Naive thymus-derived CD4-positive, alpha-beta T cell (primary cell): ENCODE results near the gene C6orf120. TPM values are rescaled to one million over a fixed set of nuclear protein-coding genes. Genes with fewer than 3 reads are reported as not detected.

Experiments used
- ATAC-seq: fragments of 150-1000 bp; cut with Tn5 transposase; 2 replicates; pipeline ENCODE4 v1.10.0; 2021; ENCODE audit warnings: mild to moderate bottlenecking, moderate library complexity
- CTCF ChIA-PET: fragments of 350-600 bp; sonication (Branson Sonifier 250); formaldehyde crosslinking; loops from one replicate; lab custom pipeline; 2021; ENCODE audit warnings: antibody characterized with exemption; lab: Charles Lee
- POLR2A ChIA-PET: fragments of 350-600 bp; sonication (Branson Sonifier 250); formaldehyde crosslinking; loops from one replicate; lab custom pipeline; 2021; ENCODE audit warnings: antibody characterized with exemption, inconsistent platforms; lab: Charles Lee
- DNase-seq, 9 donors: peaks; one replicate each; pipeline versions ENCODE4 v3.0.0 to v3.0.0-alpha.2; 2020 to 2022; ENCODE audit warnings: mixed read lengths in 1 of 9
- H3K27ac ChIP-seq: one replicate; pipeline ENCODE4 v1.7.0; 2013; ENCODE audit warnings: mild to moderate bottlenecking, low read depth, low read length, moderate library complexity
- H3K27me3 ChIP-seq, 2 donors: one replicate each; pipeline ENCODE4 v1.7.0; 2013; ENCODE audit warnings: low read length in 2 of 2, mild to moderate bottlenecking in 2 of 2, moderate library complexity in 2 of 2; ENCODE audit not compliant: control insufficient read depth in 2 of 2, insufficient read depth in 2 of 2
- H3K36me3 ChIP-seq, 3 experiments: 1 replicate in 2 of 3; 2 replicates in 1 of 3; pipeline ENCODE4 v1.7.0; 2013; ENCODE audit warnings: low read length in 3 of 3, mild to moderate bottlenecking in 3 of 3, moderate library complexity in 1 of 3; ENCODE audit not compliant: insufficient read depth in 3 of 3, control insufficient read depth in 2 of 3
- H3K4me1 ChIP-seq, 2 donors: one replicate each; pipeline ENCODE4 v1.7.0; 2013; ENCODE audit warnings: low read length in 2 of 2, mild to moderate bottlenecking in 2 of 2, moderate library complexity in 1 of 2; ENCODE audit not compliant: control insufficient read depth in 2 of 2, insufficient read depth in 2 of 2
- H3K4me3 ChIP-seq: 2 replicates; pipeline ENCODE4 v1.7.0; 2013; ENCODE audit warnings: mild to moderate bottlenecking, low read length
- H3K9me3 ChIP-seq, 3 experiments: 1 replicate in 2 of 3; 2 replicates in 1 of 3; pipeline ENCODE4 v1.7.0; 2013; ENCODE audit warnings: low read length in 3 of 3; ENCODE audit not compliant: control insufficient read depth in 2 of 3
- H3K27ac Mint-ChIP-seq, 9 donors: one replicate each; pipeline ENCODE4 v1.8.0; 2020 to 2022; ENCODE audit warnings: mixed read lengths in 9 of 9, mild to moderate bottlenecking in 8 of 9, moderate library complexity in 5 of 9, inconsistent platforms in 2 of 9
- H3K27me3 Mint-ChIP-seq, 5 donors: one replicate each; pipeline ENCODE4 v1.8.0; 2021 to 2022; ENCODE audit warnings: mixed read lengths in 5 of 5, mild to moderate bottlenecking in 1 of 5
- H3K36me3 Mint-ChIP-seq, 5 donors: one replicate each; pipeline ENCODE4 v1.8.0; 2020 to 2022; ENCODE audit warnings: mixed read lengths in 5 of 5, mild to moderate bottlenecking in 3 of 5, inconsistent platforms in 1 of 5
- H3K4me1 Mint-ChIP-seq, 7 donors: one replicate each; pipeline ENCODE4 v1.8.0; 2020 to 2022; ENCODE audit warnings: mixed read lengths in 7 of 7, mild to moderate bottlenecking in 3 of 7, inconsistent platforms in 1 of 7
- H3K4me3 Mint-ChIP-seq, 10 donors: one replicate each; pipeline ENCODE4 v1.8.0; 2020 to 2022; ENCODE audit warnings: mild to moderate bottlenecking in 10 of 10, mixed read lengths in 10 of 10, moderate library complexity in 6 of 10, inconsistent platforms in 2 of 10
- H3K9me3 Mint-ChIP-seq, 11 donors: one replicate each; pipeline ENCODE4 v1.8.0; 2020 to 2022; ENCODE audit warnings: mixed read lengths in 11 of 11, mild to moderate bottlenecking in 4 of 11, inconsistent platforms in 1 of 11, moderate library complexity in 1 of 11
- intact Hi-C, 2 donors: fragments of 100-400 bp; cut with micrococcal nuclease; formaldehyde crosslinking; loops; one replicate each; pipeline ENCODE4 v1.15.1; 2023
- polyA plus RNA-seq, 2 donors: library from polyadenylated mRNA; unstranded; fragments of 300-500 nt; fragmentation: Illumina TruSeq; gene quantifications; one replicate each; pipeline ENCODE4 v1.2.3, GENCODE V29; 2021
- total RNA-seq, 6 experiments: library from RNA in 5 of 6; stranded (reverse) in 5 of 6; gene quantifications; 1 replicate in 5 of 6; 2 replicates in 1 of 6; pipeline ENCODE4 v1.2.3 and lab custom pipeline; 2021 to 2026

C6orf120 gene
- total and polyA plus RNA-seq, 7 experiments from 2014 or later: 8.7 to 38.1 (median 18.0) TPM

GRCh38 chr6:169719117-169719516 is 17.2 kb downstream of the C6orf120 start:
- Histone ChIP-seq H3K36me3 (peaks cover 5 to 33% (median 16%) of the 10 kb centered on the region in 3 experiments), H3K9me3 (no peaks in the 10 kb centered on the region), H3K4me3 (no peak overlapping the region), H3K4me1 (peaks cover 13 to 22% of the 10 kb centered on the region in 2 donors), H3K27ac (peak overlapping the region; percentile 25), H3K27me3 (no peaks in the 10 kb centered on the region)
- H3K4me1 Mint-ChIP-seq: peaks cover 19 to 68% (median 58%) of the 10 kb centered on the region in 7 donors
- peak overlapping the region in 7 of 9 donors; percentile 34 to 95 (median 46) for H3K27ac Mint-ChIP-seq
- ATAC-seq (no peak), DNase-seq (no peak)
- CTCF ChIA-PET: interaction anchor here (0.7 kb wide), 1 partner anchor 16 kb away, joined by 5 read pairs; no protein-coding TSS in a partner anchor
- peak overlapping the region in 4 of 10 donors; percentile 7 to 49 (median 21) for H3K4me3 Mint-ChIP-seq
- peaks cover 0 to 3% (median 0%) of the 10 kb centered on the region in 11 donors for H3K9me3 Mint-ChIP-seq
- H3K36me3 Mint-ChIP-seq: peaks cover 0 to 34% (median 12%) of the 10 kb centered on the region in 5 donors
- H3K27me3 Mint-ChIP-seq: no peaks in the 10 kb centered on the region
- intact Hi-C loops: no loop called here
- POLR2A ChIA-PET: interaction anchor here (0.9 to 16.5 kb wide), 4 partner anchors 14 to 837 kb away, joined by 3 to 307 read pairs (median 4); partner anchors contain the start of genes C6orf120, TBP and WDR27

GRCh38 chr6:169720207-169720855 is 18.4 kb downstream of the C6orf120 start:
- peaks cover 19 to 72% (median 62%) of the 10 kb centered on the region in 7 donors for H3K4me1 Mint-ChIP-seq
- H3K36me3 Mint-ChIP-seq: peaks cover 0 to 23% (median 9%) of the 10 kb centered on the region in 5 donors
- ChIA-PET POLR2A (interaction anchor here (9.1 to 16.5 kb wide), 2 partner anchors 15 to 30 kb away, joined by 97 to 307 read pairs; partner anchors contain the start of genes C6orf120, DYNLT2, ERMARD and WDR27), CTCF (no interaction called here)
- intact Hi-C loops: loop anchor here in 1 of 2 donors (5.0 kb wide), 1 partner anchor 1898 kb away; no protein-coding TSS in a partner anchor
- H3K9me3 Mint-ChIP-seq: peaks cover 0 to 3% (median 0%) of the 10 kb centered on the region in 11 donors
- peak overlapping the region in 5 of 10 donors; percentile 30 to 62 (median 48) for H3K4me3 Mint-ChIP-seq
- ATAC-seq (no peak), DNase-seq (no peak)
- peaks cover 5 to 21% (median 14%) of the 10 kb centered on the region in 3 experiments for H3K36me3 ChIP-seq
- peaks cover 0 to 4% (median 0%) of the 10 kb centered on the region in 5 donors for H3K27me3 Mint-ChIP-seq
- peaks cover 13 to 24% of the 10 kb centered on the region in 2 donors for H3K4me1 ChIP-seq
- no peaks in the 10 kb centered on the region for H3K27me3 ChIP-seq
- H3K27ac ChIP-seq: peak overlapping the region; percentile 95
- H3K4me3 ChIP-seq: no peak overlapping the region
- peak overlapping the region in 8 of 9 donors; percentile 7 to 98 (median 81) for H3K27ac Mint-ChIP-seq
- H3K9me3 ChIP-seq: no peaks in the 10 kb centered on the region

GRCh38 chr6:169722362-169723199 is 20.7 kb downstream of the C6orf120 start:
- Histone ChIP-seq H3K27ac (peak overlapping the region; percentile 95), H3K36me3 (peaks cover 0 to 5% (median 0%) of the 10 kb centered on the region in 3 experiments), H3K4me3 (peak overlapping the region; percentile 71), H3K27me3 (no peaks in the 10 kb centered on the region), H3K4me1 (peaks cover 13 to 26% of the 10 kb centered on the region in 2 donors), H3K9me3 (no peaks in the 10 kb centered on the region)
- CTCF ChIA-PET: interaction anchor here (0.6 to 1.6 kb wide), 4 partner anchors 14 to 844 kb away, joined by 3 to 6 read pairs (median 3); partner anchors contain the start of genes C6orf120, TBP and WDR27
- Mint-ChIP-seq H3K4me1 (peaks cover 19 to 75% (median 55%) of the 10 kb centered on the region in 7 donors), H3K36me3 (peaks cover 0 to 10% (median 6%) of the 10 kb centered on the region in 5 donors), H3K4me3 (peak overlapping the region; percentile 87 to 97 (median 92)), H3K27ac (peak overlapping the region; percentile 95 to 98 (median 97)), H3K27me3 (peaks cover 0 to 8% (median 0%) of the 10 kb centered on the region in 5 donors), H3K9me3 (peaks cover 0 to 3% (median 0%) of the 10 kb centered on the region in 11 donors)
- intact Hi-C loops: loop anchor here (1.0 to 5.0 kb wide), 6 partner anchors 20 to 1900 kb away; partner anchors contain the start of genes C6orf120 (in 2 of the 2), DYNLT2 (in 2 of the 2), ERMARD (in 2 of the 2) and TBP (in 2 of the 2)
- POLR2A ChIA-PET: interaction anchor here (0.7 to 16.5 kb wide), 7 partner anchors 9 to 862 kb away, joined by 3 to 307 read pairs (median 4); partner anchors contain the start of genes C6orf120, DYNLT2, ERMARD and PDCD2
- ATAC-seq (peak; percentile 38), DNase-seq (peak in 4 of 9 donors; percentile 30 to 65 (median 39))

GRCh38 chr6:169723200-169723909 is 21.4 kb downstream of the C6orf120 start:
- Mint-ChIP-seq H3K27ac (peak overlapping the region; percentile 95 to 98 (median 97)), H3K9me3 (peaks cover 0 to 3% (median 0%) of the 10 kb centered on the region in 11 donors), H3K36me3 (peaks cover 0 to 10% (median 6%) of the 10 kb centered on the region in 5 donors), H3K4me1 (peaks cover 18 to 67% (median 55%) of the 10 kb centered on the region in 7 donors), H3K4me3 (peak overlapping the region; percentile 87 to 97 (median 92)), H3K27me3 (peaks cover 0 to 8% (median 0%) of the 10 kb centered on the region in 5 donors)
- Histone ChIP-seq H3K4me1 (peaks cover 13 to 26% of the 10 kb centered on the region in 2 donors), H3K9me3 (no peaks in the 10 kb centered on the region), H3K4me3 (peak overlapping the region; percentile 71), H3K36me3 (peaks cover 0 to 5% (median 0%) of the 10 kb centered on the region in 3 experiments), H3K27ac (peak overlapping the region; percentile 95), H3K27me3 (no peaks in the 10 kb centered on the region)
- ChIA-PET POLR2A (interaction anchor here (0.6 to 16.5 kb wide), 8 partner anchors 11 to 861 kb away, joined by 3 to 307 read pairs (median 4); partner anchors contain the start of genes C6orf120, DYNLT2, ERMARD and PDCD2), CTCF (interaction anchor here (1.6 kb wide), 1 partner anchor 831 kb away, joined by 3 read pairs; the partner anchor contains the start of gene TBP)
- DNase-seq: peak; percentile 59 to 86 (median 79)
- intact Hi-C loops: loop anchor here (1.0 to 5.0 kb wide), 6 partner anchors 21 to 1901 kb away; partner anchors contain the start of genes C6orf120 (in 2 of the 2), DYNLT2 (in 2 of the 2), ERMARD (in 2 of the 2) and TBP (in 2 of the 2)
- ATAC-seq: peak; percentile 49

GRCh38 chr6:169723991-169724493 is 22.1 kb downstream of the C6orf120 start:
- peaks cover 0 to 5% (median 0%) of the 10 kb centered on the region in 3 experiments for H3K36me3 ChIP-seq
- Mint-ChIP-seq H3K27me3 (peaks cover 0 to 8% (median 0%) of the 10 kb centered on the region in 5 donors), H3K27ac (peak overlapping the region in 3 of 9 donors; percentile 37 to 67 (median 62)), H3K36me3 (peaks cover 0 to 10% (median 6%) of the 10 kb centered on the region in 5 donors), H3K4me3 (peak overlapping the region in 7 of 10 donors; percentile 35 to 79 (median 54)), H3K9me3 (peaks cover 0 to 3% (median 0%) of the 10 kb centered on the region in 11 donors), H3K4me1 (peaks cover 17 to 61% (median 51%) of the 10 kb centered on the region in 7 donors)
- CTCF ChIA-PET: interaction anchor here (1.6 kb wide), 1 partner anchor 830 kb away, joined by 3 read pairs; the partner anchor contains the start of gene TBP
- peak in 7 of 9 donors; percentile 22 to 68 (median 40) for DNase-seq
- peaks cover 13 to 26% of the 10 kb centered on the region in 2 donors for H3K4me1 ChIP-seq
- POLR2A ChIA-PET: interaction anchor here (0.6 to 16.5 kb wide), 7 partner anchors 10 to 860 kb away, joined by 3 to 307 read pairs (median 3); partner anchors contain the start of genes C6orf120, DYNLT2, ERMARD and PDCD2
- peak; percentile 68 for ATAC-seq
- no peak overlapping the region for H3K4me3 ChIP-seq
- peak overlapping the region; percentile 67 for H3K27ac ChIP-seq
- intact Hi-C loops: loop anchor here (1.0 to 5.0 kb wide), 7 partner anchors 22 to 1902 kb away; partner anchors contain the start of genes C6orf120 (in 2 of the 2), DYNLT2 (in 2 of the 2), ERMARD (in 2 of the 2) and TBP (in 2 of the 2)
- H3K9me3 ChIP-seq: no peaks in the 10 kb centered on the region
- no peaks in the 10 kb centered on the region for H3K27me3 ChIP-seq
